Measurements from ENCODE around the gene ABLIM2. TPM values are rescaled to one million over a fixed set of nuclear protein-coding genes. Genes with fewer than 3 reads are reported as not detected.

The ABLIM2 gene
- total RNA-seq, 1 experiment from 2014 or later, result 1.0 TPM

DNA sequence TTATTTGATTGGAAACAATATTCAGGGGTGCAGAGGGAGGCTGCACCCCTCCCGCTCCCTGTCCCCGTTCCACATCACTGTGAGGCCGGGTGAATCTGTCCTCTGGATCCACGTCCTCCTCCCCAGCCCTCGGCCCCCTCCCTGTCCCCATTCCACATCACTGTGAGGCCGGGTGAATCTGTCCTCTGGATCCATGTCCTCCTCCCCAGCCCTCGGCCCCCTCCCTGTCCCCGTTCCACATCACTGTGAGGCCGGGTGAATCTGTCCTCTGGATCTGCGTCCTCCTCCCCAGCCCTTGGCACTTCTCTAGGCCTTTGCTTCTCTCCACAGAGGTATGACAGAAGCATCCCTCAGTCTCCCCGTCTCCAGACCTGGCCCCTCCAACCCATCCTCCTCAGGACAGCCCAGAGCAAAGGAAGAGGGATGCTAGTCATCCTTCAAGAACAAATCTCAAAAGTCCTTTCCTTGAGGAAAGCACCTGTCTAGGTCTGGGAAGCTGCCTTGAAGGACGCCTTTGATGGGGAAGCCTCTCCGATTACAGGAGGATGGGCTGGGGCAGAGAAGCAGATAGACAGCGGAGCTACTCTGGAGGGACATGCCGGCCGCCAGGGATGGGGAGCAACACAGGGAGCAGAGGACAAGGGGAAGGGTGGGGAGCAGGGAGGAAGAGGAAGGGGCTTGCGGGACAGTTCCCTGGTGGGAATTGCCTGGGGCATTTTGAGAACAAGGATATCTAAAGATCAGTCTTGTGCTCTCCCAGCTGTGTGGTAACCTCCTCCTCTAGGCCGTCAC lies 208.1 kb downstream of the ABLIM2 start:
- no peaks in the 10 kb centered on the region for H3K23me2 ChIP-seq (ENCODE audit: insufficient read length, low read depth, low read length, poor library complexity, severe bottlenecking)
- H2AK5ac ChIP-seq (ENCODE audit: insufficient read length, low read length), result no peak overlapping the region
- H2BK20ac ChIP-seq (ENCODE audit: low read depth, low read length, poor library complexity, severe bottlenecking), result no peak overlapping the region
- H2BK12ac ChIP-seq (ENCODE audit: insufficient read length, low read depth, low read length), result no peak overlapping the region
- H2AFZ ChIP-seq (ENCODE audit: low read length), result no peak overlapping the region
- Mint-ChIP-seq H3K36me3 (ENCODE audit: insufficient read depth in 1 of 3, low read depth in 3 of 3) (no peaks in the 10 kb centered on the region), H3K27me3 (ENCODE audit: low read depth) (peaks cover 6% of the 10 kb centered on the region), H3K27ac (peak overlapping the region in 1 of 3 experiments; percentile 76; a peak in 1 of 7 replicates), H3K4me3 (no peak overlapping the region), H3K4me1 (peaks cover 2 to 5% of the 10 kb centered on the region in 2 experiments; a peak in 3 of 4 replicates), H3K9me3 (peaks cover 0 to 2% of the 10 kb centered on the region in 2 experiments; a peak in 2 of 5 replicates)
- no peaks in the 10 kb centered on the region for H3K27me3 ChIP-seq (ENCODE audit: insufficient read depth, low read length)
- no peak overlapping the region for H3K18ac ChIP-seq (ENCODE audit: insufficient read length, low read depth, low read length)
- H4K20me1 ChIP-seq (ENCODE audit: control insufficient read depth, insufficient read depth, insufficient read length), result no peaks in the 10 kb centered on the region
- no CpG with 5 or more reads among the region's 18 CpGs for WGBS (ENCODE audit: extremely low coverage, insufficient read length, low lambda C conversion rate)
- H4K8ac ChIP-seq (replicated peaks; ENCODE audit: insufficient read length, low read depth, low read length), result no peak overlapping the region
- H3K4me2 ChIP-seq (ENCODE audit: insufficient read depth, insufficient read length, low read length), result no peak overlapping the region
- H3K14ac ChIP-seq (ENCODE audit: insufficient read depth, low read length), result peak overlapping the region; percentile 44; the same call in 1 of the 2 replicates
- no peak overlapping the region for H2BK120ac ChIP-seq (ENCODE audit: low read depth, low read length, poor library complexity, severe bottlenecking)
- no peak overlapping the region for H3T11ph ChIP-seq (ENCODE audit: low read length)
- H3K79me2 ChIP-seq (ENCODE audit: insufficient read depth, low read length), result no peaks in the 10 kb centered on the region
- H3K79me1 ChIP-seq (ENCODE audit: insufficient read depth, low read depth, low read length, poor library complexity, severe bottlenecking), result no peaks in the 10 kb centered on the region
- no peaks in the 10 kb centered on the region for H3K9me3 ChIP-seq (ENCODE audit: control insufficient read depth, low read depth, low read length)
- H4K5ac ChIP-seq (ENCODE audit: insufficient read length, low read depth, low read length), result no peak overlapping the region
- no peak overlapping the region for H3K27ac ChIP-seq (ENCODE audit: insufficient read length, low read depth, low read length)
- H3K9ac ChIP-seq (ENCODE audit: extremely low read depth, insufficient read length, low read length), result no peak overlapping the region
- H3K56ac ChIP-seq (ENCODE audit: insufficient read length, low read depth, low read length), result no peak overlapping the region
- TF ChIP-seq, protein P1, sequence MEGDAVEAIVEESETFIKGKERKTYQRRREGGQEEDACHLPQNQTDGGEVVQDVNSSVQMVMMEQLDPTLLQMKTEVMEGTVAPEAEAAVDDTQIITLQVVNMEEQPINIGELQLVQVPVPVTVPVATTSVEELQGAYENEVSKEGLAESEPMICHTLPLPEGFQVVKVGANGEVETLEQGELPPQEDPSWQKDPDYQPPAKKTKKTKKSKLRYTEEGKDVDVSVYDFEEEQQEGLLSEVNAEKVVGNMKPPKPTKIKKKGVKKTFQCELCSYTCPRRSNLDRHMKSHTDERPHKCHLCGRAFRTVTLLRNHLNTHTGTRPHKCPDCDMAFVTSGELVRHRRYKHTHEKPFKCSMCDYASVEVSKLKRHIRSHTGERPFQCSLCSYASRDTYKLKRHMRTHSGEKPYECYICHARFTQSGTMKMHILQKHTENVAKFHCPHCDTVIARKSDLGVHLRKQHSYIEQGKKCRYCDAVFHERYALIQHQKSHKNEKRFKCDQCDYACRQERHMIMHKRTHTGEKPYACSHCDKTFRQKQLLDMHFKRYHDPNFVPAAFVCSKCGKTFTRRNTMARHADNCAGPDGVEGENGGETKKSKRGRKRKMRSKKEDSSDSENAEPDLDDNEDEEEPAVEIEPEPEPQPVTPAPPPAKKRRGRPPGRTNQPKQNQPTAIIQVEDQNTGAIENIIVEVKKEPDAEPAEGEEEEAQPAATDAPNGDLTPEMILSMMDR (conservative IDR thresholded peaks at IDR 0.05), result no peak
- H2BK5ac ChIP-seq (ENCODE audit: insufficient read length, low read length), result no peak overlapping the region
- no peaks in the 10 kb centered on the region for H3K4me1 ChIP-seq (ENCODE audit: insufficient read depth, low read length)
- H2BK15ac ChIP-seq (ENCODE audit: low read depth, low read length), result no peak overlapping the region
- no peak overlapping the region for H4K91ac ChIP-seq (ENCODE audit: insufficient read length, low read depth, low read length)
- H3K23ac ChIP-seq (ENCODE audit: insufficient read length, low read depth, low read length), result no peak overlapping the region
- no peak for DNase-seq
- no peak overlapping the region for H3K4ac ChIP-seq (ENCODE audit: low read depth, low read length)
